GM12874 (cell line): ENCODE results near the gene MEGF10.
A peak's percentile ranks its signal among the peaks of the same experiment; 100 is the strongest.

Experiments
- TF ChIP-seq, protein P1 (sequence below): IDR thresholded peaks from 2 replicates; pipeline ENCODE4 v1.5.1; 2011; ENCODE audit warnings: low read depth, mild to moderate bottlenecking, control low read depth, low read length, moderate library complexity; ENCODE audit not compliant: insufficient read depth

MEGF10 gene

DNA sequence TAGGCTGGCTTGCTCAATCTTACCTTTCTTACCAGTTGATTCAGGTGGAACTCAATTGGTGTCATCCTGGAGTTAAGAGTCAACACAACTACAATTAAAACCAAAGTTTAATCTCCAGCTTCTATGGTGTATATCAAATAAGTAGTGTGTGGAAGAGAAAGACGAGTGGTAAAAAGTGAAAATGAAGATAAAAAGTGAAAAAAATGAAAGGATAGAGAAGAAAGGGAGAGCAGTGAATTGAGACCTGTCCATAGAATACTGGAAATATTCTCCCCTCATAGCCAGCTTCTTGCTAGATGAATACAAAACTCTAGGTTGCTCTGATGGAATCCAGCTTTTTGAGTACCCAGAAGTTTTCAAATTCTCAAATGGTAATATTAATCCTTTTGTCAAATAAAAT lies 76.4 kb downstream of the MEGF10 start:
- TF ChIP-seq, protein P1, sequence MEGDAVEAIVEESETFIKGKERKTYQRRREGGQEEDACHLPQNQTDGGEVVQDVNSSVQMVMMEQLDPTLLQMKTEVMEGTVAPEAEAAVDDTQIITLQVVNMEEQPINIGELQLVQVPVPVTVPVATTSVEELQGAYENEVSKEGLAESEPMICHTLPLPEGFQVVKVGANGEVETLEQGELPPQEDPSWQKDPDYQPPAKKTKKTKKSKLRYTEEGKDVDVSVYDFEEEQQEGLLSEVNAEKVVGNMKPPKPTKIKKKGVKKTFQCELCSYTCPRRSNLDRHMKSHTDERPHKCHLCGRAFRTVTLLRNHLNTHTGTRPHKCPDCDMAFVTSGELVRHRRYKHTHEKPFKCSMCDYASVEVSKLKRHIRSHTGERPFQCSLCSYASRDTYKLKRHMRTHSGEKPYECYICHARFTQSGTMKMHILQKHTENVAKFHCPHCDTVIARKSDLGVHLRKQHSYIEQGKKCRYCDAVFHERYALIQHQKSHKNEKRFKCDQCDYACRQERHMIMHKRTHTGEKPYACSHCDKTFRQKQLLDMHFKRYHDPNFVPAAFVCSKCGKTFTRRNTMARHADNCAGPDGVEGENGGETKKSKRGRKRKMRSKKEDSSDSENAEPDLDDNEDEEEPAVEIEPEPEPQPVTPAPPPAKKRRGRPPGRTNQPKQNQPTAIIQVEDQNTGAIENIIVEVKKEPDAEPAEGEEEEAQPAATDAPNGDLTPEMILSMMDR = no peak

DNA sequence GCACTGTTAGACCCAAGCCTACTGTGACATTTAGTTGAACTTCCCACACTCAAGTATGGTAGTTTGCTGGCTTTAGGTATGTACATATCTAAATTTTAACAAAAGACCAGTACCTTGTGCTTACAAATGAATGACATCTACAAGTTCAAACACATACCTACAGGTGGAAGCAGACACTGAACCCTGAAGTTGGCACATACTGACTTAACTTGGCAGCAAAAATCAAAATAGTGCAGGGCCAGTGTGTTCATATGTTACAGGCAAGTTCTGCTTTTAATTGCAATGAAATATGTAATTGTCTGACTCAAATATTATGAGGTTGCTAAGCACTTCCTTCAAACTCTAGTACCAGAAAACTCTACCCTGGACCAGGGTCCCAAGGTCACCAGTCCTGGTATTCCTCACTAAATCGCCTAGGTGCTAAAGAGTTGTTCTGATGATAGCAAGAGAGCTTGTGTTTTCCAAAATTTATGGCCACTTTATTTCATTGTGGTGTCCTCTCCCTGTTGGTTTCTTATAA lies 77.4 kb downstream of the MEGF10 start:
- TF ChIP-seq, protein P1 = no peak

DNA sequence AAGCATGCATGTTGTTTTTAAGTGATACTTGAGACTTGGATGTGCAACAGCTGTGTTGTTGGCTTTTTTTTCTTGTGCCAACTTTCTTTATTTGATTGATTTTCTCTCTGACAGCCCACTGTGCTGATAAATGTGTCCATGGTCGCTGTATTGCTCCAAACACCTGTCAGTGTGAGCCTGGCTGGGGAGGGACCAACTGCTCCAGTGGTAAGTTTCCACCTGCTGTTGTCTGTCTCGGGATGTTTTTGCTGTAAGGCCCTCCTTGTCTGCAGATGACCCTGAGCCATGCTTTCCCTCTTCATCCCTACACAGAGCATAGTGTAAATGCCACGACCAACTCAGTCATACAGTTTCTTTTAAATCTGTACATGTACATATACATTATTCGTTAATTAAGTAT lies 79.2 kb downstream of the MEGF10 start:
- TF ChIP-seq, protein P1 = no peak

DNA sequence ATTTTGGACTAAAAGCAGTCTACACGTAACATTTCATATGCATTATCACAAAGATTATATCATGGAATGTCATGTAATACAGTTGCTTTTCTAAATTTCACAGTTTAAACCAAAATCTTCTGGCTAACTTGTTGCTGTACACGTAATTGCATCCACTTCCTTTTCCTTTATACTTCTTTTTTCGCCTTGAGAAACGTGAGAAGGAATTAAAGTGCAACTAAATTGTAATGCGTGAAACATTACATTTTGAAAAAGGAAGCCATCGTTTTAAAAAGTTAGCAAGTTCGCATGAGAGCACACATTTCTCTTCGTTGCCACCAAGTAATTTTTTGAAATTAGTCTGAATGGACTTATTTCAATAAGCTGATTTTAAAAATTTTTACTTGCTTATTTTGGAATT lies 80.0 kb downstream of the MEGF10 start:
- TF ChIP-seq, protein P1 = no peak

DNA sequence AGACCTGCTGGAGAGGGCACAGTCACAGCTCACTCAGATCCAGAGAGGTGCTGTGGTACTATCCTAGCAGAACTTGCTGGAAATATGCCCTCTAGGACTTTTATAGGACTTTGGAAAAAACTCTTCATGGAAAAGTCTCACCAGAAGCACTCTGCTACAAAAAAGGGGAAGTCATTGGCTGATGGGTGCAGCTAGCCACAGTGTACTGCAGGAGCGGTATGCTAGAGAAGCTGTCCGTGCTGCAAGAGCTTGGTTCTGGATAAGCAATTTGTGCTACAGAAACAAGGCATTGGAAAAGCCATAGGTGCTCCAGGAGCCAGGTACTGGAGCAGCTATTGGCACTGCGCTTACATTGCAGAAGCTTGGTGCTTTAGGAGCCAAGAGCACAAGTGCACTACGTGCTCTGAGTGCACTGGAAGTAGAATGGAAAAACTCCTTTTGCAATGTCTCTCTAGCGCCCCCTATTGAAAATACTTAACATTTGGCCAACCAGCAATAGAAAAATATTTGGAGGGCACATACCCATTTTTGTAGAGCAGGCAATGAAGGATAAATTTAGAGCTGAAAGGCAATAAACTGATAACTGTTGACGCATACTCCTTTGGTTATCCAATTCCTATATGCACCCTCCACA lies 83.4 kb downstream of the MEGF10 start:
- TF ChIP-seq, protein P1 = peak; percentile 44; the same call in 1 of the 2 replicates

DNA sequence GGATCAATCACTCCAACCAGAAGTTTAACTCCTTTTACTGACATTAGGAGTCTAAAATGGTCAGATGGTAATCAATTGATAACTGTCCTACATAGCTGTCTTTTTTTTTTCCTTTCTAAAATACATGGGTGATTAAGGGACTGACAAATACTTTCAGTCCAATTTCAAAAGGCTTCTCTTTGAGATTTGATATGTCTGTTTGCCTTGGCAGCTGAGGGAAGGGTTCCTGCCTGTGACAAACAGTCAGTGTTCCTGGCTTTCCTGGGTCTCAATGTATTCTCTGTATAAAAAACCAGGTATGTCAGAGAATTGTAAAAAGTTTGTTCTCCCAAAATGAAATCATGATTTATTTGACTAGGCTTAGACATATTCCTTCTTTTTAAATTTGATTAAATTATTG lies 84.5 kb downstream of the MEGF10 start:
- TF ChIP-seq, protein P1 = no peak

DNA sequence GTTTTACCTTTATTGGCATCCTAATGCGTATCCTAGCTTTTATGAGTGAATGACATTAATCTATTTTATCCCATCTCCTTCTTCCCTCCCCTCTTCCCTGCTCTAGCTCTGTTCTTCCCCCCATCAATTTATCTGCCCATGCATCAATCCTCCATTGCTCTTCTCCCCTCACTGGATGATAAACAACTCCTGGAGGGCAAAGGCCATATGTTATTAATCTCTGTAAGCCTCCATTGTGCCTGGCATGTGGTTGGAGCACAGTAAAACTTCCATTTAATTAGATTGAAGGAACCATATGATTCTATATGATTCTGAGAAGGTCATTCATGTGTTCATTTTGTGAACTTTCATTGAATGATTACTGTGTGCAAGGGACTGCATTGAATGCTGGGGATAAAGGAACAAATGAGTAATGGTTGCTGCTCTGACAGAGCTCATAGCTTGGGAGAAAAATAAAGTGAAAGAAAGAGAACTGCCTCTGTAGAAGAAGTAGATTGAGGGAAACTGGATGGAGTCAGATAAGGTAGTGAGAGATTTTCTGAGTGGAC lies 85.0 kb downstream of the MEGF10 start:
- TF ChIP-seq, protein P1 = no peak
